GM18858 (cell line): ENCODE results near the gene PVRIG.
"Not testable (repeated sequence)": the region's sequence is repeated elsewhere in the genome, so short reads cannot be mapped to it uniquely, and the experiment has no call there.

Experiments used
- ATAC-seq: cut with Tn5 transposase; IDR thresholded peaks from one replicate; pipeline ENCODE4 v1.9.1; 2021; ENCODE audit not compliant: unreplicated experiment

The PVRIG gene

GRCh38 chr7:100224891-100225290, 5.1 kb downstream of the PVRIG start:
- ATAC-seq, result not testable (repeated sequence)

GRCh38 chr7:100234660-100235317, 15.0 kb downstream of the PVRIG start:
- not testable (repeated sequence) for ATAC-seq

GRCh38 chr7:100239975-100240374, 20.2 kb downstream of the PVRIG start:
- ATAC-seq, result not testable (repeated sequence)

- ATAC-seq, result not testable (repeated sequence)
Observed at GRCh38 chr7:100243385-100243784, 23.6 kb downstream of the PVRIG start.

GRCh38 chr7:100244988-100245605, 25.3 kb downstream of the PVRIG start:
- not testable (repeated sequence) for ATAC-seq

GRCh38 chr7:100246121-100246864, 26.5 kb downstream of the PVRIG start:
- ATAC-seq, result not testable (repeated sequence)

GRCh38 chr7:100246865-100247137, 27.1 kb downstream of the PVRIG start:
- ATAC-seq, result not testable (repeated sequence)

- ATAC-seq, result no peak
Observed at GRCh38 chr7:100247152-100247757, 27.5 kb downstream of the PVRIG start.

- no peak for ATAC-seq
Observed at GRCh38 chr7:100248483-100248882, 28.7 kb downstream of the PVRIG start.

GRCh38 chr7:100257017-100257416, 37.3 kb downstream of the PVRIG start:
- ATAC-seq, result no peak

GRCh38 chr7:100259984-100260383, 40.2 kb downstream of the PVRIG start:
- not testable (repeated sequence) for ATAC-seq

- not testable (repeated sequence) for ATAC-seq
Observed at GRCh38 chr7:100262896-100263295, 43.1 kb downstream of the PVRIG start.

GRCh38 chr7:100264223-100264622, 44.5 kb downstream of the PVRIG start:
- ATAC-seq, result not testable (repeated sequence)

GRCh38 chr7:100264669-100265165, 45.0 kb downstream of the PVRIG start:
- not testable (repeated sequence) for ATAC-seq

- not testable (repeated sequence) for ATAC-seq
Observed at GRCh38 chr7:100265851-100266250, 46.1 kb downstream of the PVRIG start.

- ATAC-seq, result no peak
Observed at GRCh38 chr7:100266576-100267354, 47.0 kb downstream of the PVRIG start.

- ATAC-seq, result no peak
Observed at GRCh38 chr7:100267648-100268047, 47.9 kb downstream of the PVRIG start.

GRCh38 chr7:100268882-100269281, 49.1 kb downstream of the PVRIG start:
- ATAC-seq, result not testable (repeated sequence)

- not testable (repeated sequence) for ATAC-seq
Observed at GRCh38 chr7:100269306-100270045, 49.7 kb downstream of the PVRIG start.
